ENCODE data around the gene SEC14L2.

DNA sequence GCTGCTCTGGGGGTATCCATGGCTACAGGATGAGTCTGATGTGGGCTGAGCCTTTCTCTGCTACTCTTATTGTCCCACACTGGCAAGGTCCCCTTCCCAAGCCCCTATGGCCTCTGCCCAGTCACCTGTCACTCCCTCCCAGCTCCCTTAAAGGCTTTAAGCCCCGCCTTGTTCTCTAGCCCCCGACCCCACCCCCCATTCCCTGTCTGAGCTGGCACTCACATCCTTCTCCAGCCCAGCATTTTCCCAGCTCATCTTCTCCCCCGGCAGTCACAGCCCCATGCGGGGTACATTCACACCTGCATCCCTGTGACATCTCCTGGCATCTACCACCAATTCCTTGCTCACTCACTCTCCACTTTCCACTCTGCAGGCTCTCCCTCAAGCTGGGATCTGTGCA, 33.1 kb downstream of the SEC14L2 start:
- TF ChIP-seq, protein P1, sequence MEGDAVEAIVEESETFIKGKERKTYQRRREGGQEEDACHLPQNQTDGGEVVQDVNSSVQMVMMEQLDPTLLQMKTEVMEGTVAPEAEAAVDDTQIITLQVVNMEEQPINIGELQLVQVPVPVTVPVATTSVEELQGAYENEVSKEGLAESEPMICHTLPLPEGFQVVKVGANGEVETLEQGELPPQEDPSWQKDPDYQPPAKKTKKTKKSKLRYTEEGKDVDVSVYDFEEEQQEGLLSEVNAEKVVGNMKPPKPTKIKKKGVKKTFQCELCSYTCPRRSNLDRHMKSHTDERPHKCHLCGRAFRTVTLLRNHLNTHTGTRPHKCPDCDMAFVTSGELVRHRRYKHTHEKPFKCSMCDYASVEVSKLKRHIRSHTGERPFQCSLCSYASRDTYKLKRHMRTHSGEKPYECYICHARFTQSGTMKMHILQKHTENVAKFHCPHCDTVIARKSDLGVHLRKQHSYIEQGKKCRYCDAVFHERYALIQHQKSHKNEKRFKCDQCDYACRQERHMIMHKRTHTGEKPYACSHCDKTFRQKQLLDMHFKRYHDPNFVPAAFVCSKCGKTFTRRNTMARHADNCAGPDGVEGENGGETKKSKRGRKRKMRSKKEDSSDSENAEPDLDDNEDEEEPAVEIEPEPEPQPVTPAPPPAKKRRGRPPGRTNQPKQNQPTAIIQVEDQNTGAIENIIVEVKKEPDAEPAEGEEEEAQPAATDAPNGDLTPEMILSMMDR (IDR thresholded peaks at IDR 0.05) = no peak
- no peak for TF ChIP-seq POLR2A (IDR thresholded peaks at IDR 0.05)

Measured in adrenal gland (tissue), 5 donors.